ENCODE results near the gene ATP2C1. TPM values are rescaled to one million over a fixed set of nuclear protein-coding genes. Genes with fewer than 3 reads are reported as not detected.
"Not testable (repeated sequence)": the region's sequence is repeated elsewhere in the genome, so short reads cannot be mapped to it uniquely, and the experiment has no call there.

ATP2C1 gene
- total RNA-seq, 4 donors from 2014 or later: 55.1 to 69.9 (median 64.3) TPM

DNA sequence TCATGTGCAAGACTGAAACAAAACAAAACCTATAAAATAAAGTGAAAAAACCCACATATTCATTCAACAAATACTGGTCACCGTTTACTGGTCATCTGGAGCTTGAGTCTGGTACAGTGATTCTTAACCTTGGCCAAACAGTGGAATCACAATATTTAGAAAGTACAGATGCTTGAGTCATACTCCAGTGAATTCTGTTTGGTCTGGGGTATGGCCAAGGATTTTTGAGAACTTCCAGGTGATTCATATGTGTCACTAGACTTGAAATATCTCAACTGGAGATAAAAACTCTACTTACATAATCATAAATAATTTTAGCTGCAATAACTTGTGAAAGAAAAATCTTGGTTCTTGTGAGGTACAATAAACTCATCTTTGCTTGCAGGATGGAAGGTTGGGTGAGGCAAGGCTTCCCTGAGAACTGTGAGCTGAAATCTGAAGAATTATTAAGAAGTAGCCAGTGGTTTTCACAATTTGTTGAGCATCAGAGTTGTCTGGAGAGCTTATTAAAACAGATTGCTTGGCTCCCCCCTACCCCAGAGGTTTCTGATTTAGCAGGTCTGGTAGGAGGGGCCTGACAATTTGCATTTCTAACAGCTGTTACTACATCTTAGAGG is 142.4 kb downstream of the ATP2C1 start:
- WGBS: 39% methylated on average over 1 of the region's 1 CpG
- Histone ChIP-seq H3K9me3 (no peaks in the 10 kb centered on the region), H3K4me1 (no peaks in the 10 kb centered on the region), H3K4me3 (no peak overlapping the region), H3K36me3 (no peaks in the 10 kb centered on the region), H3K27me3 (no peaks in the 10 kb centered on the region), H3K27ac (no peak overlapping the region)
- DNase-seq (ENCODE audit: low spot score in 2 of 2): no peak
- TF ChIP-seq EP300 (IDR thresholded peaks at IDR 0.05) (no peak), POLR2AphosphoS5 (IDR thresholded peaks at IDR 0.05) (no peak), POLR2A (IDR thresholded peaks at IDR 0.05) (no peak)
- TF ChIP-seq, protein P1, sequence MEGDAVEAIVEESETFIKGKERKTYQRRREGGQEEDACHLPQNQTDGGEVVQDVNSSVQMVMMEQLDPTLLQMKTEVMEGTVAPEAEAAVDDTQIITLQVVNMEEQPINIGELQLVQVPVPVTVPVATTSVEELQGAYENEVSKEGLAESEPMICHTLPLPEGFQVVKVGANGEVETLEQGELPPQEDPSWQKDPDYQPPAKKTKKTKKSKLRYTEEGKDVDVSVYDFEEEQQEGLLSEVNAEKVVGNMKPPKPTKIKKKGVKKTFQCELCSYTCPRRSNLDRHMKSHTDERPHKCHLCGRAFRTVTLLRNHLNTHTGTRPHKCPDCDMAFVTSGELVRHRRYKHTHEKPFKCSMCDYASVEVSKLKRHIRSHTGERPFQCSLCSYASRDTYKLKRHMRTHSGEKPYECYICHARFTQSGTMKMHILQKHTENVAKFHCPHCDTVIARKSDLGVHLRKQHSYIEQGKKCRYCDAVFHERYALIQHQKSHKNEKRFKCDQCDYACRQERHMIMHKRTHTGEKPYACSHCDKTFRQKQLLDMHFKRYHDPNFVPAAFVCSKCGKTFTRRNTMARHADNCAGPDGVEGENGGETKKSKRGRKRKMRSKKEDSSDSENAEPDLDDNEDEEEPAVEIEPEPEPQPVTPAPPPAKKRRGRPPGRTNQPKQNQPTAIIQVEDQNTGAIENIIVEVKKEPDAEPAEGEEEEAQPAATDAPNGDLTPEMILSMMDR (IDR thresholded peaks at IDR 0.05): no peak

DNA sequence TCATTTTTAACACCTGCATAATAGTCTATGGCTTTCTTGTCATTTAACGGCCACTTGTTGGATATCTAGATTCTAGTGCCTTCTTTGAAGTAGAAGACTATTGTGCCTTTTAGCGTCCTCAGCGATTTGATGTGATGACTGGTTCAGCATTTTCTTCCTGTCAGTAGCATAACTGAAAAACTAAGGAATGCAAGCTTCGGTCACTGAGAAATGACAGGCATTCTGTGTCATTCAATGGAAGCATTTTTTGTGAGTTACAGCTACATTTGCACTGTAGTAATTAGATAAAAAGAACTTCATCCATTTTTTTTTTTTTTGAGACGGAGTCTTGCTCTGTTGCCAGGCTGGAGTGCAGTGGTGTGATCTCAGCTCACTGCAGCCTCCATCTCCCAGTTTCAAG is 143.1 kb downstream of the ATP2C1 start:
- H3K4me1 ChIP-seq: no peaks in the 10 kb centered on the region
- no peak for DNase-seq (ENCODE audit: low spot score in 2 of 2)
- H3K27me3 ChIP-seq: no peaks in the 10 kb centered on the region
- H3K36me3 ChIP-seq: peaks cover 5% of the 10 kb centered on the region
- TF ChIP-seq POLR2AphosphoS5 (IDR thresholded peaks at IDR 0.05): no peak
- H3K4me3 ChIP-seq: no peak overlapping the region
- no peaks in the 10 kb centered on the region for H3K9me3 ChIP-seq
- 81% methylated on average over 5 of the region's 5 CpGs for WGBS
- H3K27ac ChIP-seq: no peak overlapping the region

DNA sequence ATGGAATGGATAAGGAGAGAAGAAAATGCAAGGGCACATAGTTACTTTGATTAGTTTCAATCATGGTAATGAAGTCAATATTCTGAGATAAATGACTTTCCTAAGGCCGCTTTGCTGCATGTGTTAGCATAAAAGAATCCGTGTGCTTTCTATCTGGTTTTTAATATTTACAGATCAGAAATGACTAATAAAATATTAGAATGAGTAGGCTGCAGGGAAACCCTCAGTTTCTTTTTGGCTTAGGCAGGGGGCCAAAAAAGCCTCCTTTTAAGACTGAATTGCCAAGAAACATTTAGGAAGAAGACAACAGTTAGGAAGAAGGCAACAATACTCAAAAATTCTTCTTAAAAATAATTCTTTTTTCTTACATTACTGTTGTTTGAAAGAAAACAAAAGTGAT is 144.4 kb downstream of the ATP2C1 start:
- WGBS: 54% methylated on average over 2 of the region's 2 CpGs
- TF ChIP-seq EP300 (IDR thresholded peaks at IDR 0.05) (no peak), POLR2A (IDR thresholded peaks at IDR 0.05) (no peak)
- Histone ChIP-seq H3K4me1 (no peaks in the 10 kb centered on the region), H3K36me3 (peaks cover 5% of the 10 kb centered on the region), H3K4me3 (no peak overlapping the region), H3K27me3 (no peaks in the 10 kb centered on the region), H3K9me3 (no peaks in the 10 kb centered on the region), H3K27ac (no peak overlapping the region)
- DNase-seq (ENCODE audit: low spot score in 2 of 2): no peak

DNA sequence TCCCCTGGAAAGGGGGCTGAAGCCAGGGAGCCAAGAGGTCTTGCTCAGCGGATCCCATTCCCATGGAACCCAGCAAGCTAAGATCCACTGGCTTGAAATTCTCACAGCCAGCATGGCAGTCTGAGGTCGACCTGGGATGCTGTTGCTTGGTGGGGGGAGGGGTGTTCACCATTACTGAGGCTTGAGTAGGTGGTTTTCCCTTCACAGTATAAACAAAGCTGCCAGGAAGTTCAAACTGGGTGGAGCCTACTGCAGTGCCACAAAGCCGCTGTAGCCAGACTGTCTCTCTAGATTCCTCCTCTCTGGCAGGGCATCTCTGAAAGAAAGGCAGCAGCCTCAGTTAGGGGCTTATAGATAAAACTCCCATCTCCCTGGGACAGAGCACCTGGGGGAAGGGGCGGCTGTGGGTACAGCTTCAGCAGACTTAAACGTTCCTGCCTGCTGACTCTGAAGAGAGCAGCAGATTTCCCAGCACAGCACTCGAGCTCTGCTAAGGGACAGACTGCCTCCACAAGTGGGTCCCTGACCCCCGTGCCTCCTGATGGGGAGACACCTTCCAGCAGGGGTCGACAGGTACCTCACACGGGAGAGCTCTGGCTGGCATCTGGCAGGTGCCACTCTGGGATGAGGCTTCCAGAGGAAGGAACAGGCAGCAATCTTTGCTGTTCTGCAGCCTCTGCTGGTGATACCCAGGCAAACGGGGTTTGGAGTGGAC is 148.5 kb downstream of the ATP2C1 start:
- not testable (repeated sequence) for H3K36me3 ChIP-seq; H3K4me1 ChIP-seq; H3K27ac ChIP-seq; H3K4me3 ChIP-seq; DNase-seq (ENCODE audit: low spot score in 2 of 2); H3K9me3 ChIP-seq; H3K27me3 ChIP-seq
- 80% methylated on average over 8 of the region's 10 CpGs for WGBS

DNA sequence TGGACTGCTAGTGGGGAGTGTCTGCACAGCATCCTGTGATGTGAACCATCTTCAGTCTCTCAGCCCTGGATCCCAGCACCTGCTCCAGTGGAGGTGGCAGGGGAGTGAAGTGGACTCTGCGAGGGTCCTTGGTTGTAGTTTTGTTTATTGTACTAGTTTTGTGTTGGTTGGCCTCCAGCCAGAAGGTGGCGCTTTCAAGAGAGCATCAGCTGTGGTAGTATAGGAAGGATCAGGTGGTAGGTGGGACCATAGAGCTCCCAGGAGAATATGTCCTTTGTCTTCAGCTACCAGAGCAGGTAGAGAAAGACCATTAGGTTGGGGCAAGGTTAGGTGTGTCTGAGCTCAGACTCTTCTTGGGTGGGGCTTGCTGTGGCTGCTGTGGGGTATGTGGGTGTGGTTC is 153.7 kb downstream of the ATP2C1 start:
- H3K27ac ChIP-seq: no peak overlapping the region
- TF ChIP-seq POLR2AphosphoS5 (IDR thresholded peaks at IDR 0.05): no peak
- H3K4me1 ChIP-seq: no peaks in the 10 kb centered on the region
- H3K36me3 ChIP-seq: no peaks in the 10 kb centered on the region
- H3K9me3 ChIP-seq: no peaks in the 10 kb centered on the region
- no peak for DNase-seq (ENCODE audit: low spot score in 2 of 2)
- 92% methylated on average over 2 of the region's 2 CpGs for WGBS
- no peak overlapping the region for H3K4me3 ChIP-seq
- no peaks in the 10 kb centered on the region for H3K27me3 ChIP-seq

DNA sequence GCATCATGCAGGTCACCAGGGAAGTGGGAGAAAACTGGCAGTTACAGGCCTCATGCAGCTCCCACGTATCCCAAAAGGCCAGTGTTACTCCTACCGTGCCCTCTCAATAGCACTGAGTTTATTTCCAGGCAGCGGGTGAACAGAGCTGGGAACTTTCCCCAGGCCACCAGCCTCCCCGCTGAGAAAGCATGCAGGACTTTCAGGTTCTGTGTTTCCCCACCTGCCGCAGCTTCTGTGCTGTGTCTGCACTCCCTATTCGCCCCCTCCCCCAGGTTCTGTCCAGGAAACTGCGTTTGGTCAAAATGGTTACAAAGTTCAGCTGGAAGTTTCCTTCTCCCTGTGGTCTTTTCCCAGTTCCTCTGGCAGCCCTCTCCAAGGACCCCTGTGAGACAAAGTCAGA is 154.1 kb downstream of the ATP2C1 start:
- 91% methylated on average over 7 of the region's 7 CpGs for WGBS
- Histone ChIP-seq H3K4me3 (no peak overlapping the region), H3K27me3 (no peaks in the 10 kb centered on the region), H3K4me1 (no peaks in the 10 kb centered on the region), H3K9me3 (no peaks in the 10 kb centered on the region), H3K36me3 (no peaks in the 10 kb centered on the region), H3K27ac (no peak overlapping the region)
- TF ChIP-seq POLR2AphosphoS5 (IDR thresholded peaks at IDR 0.05) (no peak), EP300 (IDR thresholded peaks at IDR 0.05) (no peak), POLR2A (IDR thresholded peaks at IDR 0.05) (no peak)
- TF ChIP-seq, protein P1 (IDR thresholded peaks at IDR 0.05): no peak
- DNase-seq (ENCODE audit: low spot score in 2 of 2): no peak

DNA sequence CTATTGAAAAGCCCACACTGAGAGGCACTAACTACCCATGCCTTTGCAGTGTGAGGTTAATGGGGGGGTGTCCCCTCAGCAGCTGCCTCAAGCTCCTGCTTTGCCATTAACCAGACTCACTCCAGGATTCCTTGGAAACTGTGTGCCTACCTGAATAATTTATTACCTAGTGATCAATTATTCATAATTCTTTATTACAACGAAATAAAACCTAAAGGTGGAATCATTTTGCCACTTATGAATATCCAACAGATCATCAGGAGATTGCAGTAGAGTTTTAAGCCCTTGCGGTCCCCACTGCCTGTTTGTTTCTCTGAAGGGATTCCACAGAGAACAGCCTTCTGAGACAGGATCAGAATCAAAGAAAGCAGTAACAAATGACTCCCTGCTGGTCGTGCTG is 156.1 kb downstream of the ATP2C1 start:
- Histone ChIP-seq H3K9me3 (no peaks in the 10 kb centered on the region), H3K27me3 (no peaks in the 10 kb centered on the region), H3K27ac (no peak overlapping the region), H3K4me1 (no peaks in the 10 kb centered on the region), H3K4me3 (no peak overlapping the region), H3K36me3 (no peaks in the 10 kb centered on the region)
- WGBS: 71% methylated on average over 3 of the region's 3 CpGs
- no peak for TF ChIP-seq POLR2AphosphoS5 (IDR thresholded peaks at IDR 0.05)
- no peak for TF ChIP-seq POLR2A (IDR thresholded peaks at IDR 0.05)
- TF ChIP-seq EP300 (IDR thresholded peaks at IDR 0.05): no peak
- TF ChIP-seq, protein P1 (IDR thresholded peaks at IDR 0.05): no peak
- no peak for DNase-seq (ENCODE audit: low spot score in 2 of 2)
